ENCODE measurements around the gene CAMK1D.

DNA sequence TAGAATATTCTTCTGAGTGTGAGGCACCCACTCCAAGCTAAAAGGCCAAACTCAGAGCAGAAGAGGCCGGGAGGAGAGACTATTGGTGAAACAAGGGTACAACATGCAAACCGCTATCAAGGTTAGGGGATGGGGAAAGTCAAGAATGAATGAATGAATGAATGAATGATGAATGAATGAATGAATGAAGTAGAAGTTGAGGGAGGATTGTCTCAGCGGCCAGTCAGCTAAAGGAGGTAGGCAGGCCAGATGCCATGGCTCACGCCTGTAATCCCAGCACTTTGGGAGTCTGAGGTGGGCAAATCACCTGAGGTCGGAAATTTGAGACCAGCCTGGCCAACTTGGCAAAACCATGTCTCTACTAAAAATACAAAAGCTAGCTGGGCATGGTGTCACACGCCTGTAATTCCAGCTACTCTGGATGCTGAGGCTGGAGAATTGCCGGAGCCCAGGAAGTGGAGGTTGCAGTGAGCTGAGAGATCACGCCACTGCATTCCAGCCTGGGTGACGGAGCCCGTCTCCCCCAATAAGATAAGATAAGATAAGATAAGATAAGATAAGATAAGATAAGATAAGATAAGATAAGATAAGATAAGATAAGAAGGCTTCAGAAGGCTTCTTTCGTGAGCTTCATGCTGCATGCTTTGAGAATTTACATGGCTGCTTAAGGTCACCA lies 401.3 kb downstream of the CAMK1D start:
- TF ChIP-seq CTCF (IDR thresholded peaks at IDR 0.05; ENCODE audit: low read depth, low read length, poor library complexity, severe bottlenecking) (no peak), EZH2phosphoT487 (IDR thresholded peaks at IDR 0.05; ENCODE audit: borderline replicate concordance, low read length) (no peak)

All from DOHH2 (cell line).